ENCODE data around the gene MAEL.

Gene MAEL

GRCh38 chr1:167059045-167059808 is 70.1 kb downstream of the MAEL start:
- peak; percentile 20 for DNase-seq

DNA sequence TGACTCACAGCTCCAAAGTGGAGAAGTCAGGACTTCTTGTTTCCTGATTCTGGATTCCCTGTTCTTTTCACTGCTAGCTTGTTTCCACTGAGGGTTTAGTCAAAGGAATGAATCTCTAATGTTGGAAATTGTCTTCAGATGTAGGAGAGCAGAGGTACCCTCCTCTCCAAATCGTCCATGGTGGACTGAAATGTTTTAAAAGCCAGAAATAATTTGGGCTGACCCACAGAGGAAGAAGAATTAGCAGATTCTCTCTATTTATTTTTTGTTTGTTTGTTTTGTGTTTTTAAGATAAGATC is 70.7 kb downstream of the MAEL start:
- DNase-seq, result no peak

DNA sequence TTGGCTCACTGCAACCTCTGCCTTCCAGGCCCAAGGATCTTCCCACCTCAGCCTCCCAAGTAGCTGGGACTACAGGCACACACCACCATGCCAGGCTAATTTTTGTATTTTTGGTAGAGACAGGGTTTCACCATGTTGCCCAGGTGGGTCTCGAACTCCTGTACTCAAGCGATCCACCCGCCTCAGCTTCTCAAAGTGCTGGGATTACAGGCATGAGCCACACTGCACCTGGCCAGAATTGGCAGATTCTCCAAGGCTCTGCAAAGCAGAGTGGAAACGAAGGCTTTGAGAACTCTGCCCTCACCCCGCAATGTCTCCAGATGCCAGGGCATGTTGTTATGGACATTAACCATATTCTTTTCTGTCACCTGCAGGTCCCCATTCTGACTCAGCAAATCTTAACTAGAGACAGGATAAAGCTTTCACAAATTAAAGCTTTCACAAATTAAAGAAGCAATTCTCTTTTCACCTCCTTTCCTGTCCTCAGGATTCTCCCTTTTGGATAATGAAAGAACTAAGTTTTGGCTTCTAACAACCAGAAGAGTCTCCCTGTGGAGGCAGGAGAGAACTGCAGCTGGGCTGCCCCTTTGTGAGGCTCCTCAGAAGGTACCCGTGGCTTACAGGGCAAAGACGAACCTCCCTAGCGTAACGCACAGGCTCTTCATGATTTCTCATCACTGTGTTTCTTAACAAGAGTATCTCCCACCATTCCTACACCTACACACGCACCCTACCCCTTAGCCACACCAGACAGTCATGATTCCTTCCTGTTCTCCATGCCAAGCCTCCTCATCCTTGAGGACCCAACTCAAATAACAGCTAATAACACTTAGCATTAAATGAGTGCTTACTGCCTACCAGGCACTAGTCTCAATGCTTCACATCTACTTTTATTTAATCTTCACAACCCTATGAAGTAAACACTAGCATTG is 71.3 kb downstream of the MAEL start:
- DNase-seq, result no peak

DNA sequence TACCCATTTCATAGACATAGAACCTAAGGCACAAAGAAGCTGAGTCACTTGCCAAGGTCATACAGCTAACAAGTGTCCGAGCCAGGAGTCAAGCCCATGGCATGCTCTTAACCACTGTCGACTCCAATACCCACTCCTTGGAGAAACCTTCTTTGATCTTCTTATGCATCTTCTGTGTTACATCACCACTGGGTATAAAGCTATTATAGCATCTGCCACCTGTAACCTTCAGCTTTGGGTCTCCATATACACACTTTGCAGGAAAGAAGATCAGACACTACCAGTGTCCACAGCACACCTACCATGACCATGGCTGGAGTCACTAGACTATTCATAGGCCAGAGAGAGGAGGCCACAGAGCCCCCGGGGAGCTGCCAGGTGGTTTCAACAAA is 72.0 kb downstream of the MAEL start:
- DNase-seq, result no peak

- no peak for DNase-seq
These were observed 75.5 kb downstream of the MAEL start for GRCh38 chr1:167064621-167065020.

DNA sequence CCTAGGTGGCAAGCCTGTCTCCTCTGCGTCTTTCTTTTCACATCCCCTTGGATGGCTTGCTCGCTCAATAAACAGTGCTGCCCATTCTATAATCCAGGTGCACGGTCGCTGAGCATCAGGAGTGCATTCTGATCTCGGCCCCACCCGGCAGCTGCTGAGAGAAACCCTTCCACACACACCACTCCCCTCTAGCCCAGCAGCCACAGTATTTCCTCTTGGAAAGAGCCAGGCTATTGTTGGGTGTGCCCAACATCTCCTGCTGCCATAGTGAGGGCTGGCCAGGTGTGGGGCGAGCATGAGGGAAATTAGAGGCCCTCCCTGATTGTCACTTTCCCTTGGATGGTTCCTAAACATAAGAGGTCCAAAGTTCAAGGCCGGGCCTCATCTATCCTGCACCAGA is 76.4 kb downstream of the MAEL start:
- DNase-seq, result no peak

GRCh38 chr1:167066333-167067122 is 77.4 kb downstream of the MAEL start:
- peak; percentile 61 for DNase-seq

- no peak for DNase-seq
These were observed 78.8 kb downstream of the MAEL start for GRCh38 chr1:167067904-167068303.

DNA sequence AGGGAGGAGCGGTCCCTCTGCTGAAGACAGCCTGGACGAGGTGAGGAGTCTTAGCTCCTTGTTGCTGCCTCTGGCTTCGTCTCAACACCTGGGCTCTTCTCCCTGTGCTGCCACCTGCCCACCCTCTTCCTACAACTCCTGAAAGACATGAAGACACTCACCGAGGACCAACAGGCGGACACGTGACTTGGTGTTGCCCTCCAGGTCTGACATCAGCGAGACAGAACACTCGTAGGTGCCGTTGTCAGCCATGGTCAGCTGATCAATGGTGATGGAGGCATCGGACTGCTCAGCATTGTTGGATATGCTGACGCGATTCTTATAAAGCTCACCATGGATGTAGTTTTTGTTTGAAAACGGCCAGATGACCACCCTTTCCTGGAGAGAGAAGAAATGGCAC is 79.7 kb downstream of the MAEL start:
- no peak for DNase-seq

- no peak for DNase-seq
These were observed 82.2 kb downstream of the MAEL start for GRCh38 chr1:167071286-167071685.
